GM06990 (cell line): Measurements from ENCODE around the gene ZBTB7C.

Experiments used
- DNase-seq: peaks from one replicate; pipeline ENCODE4 v3.0.0-alpha.2; 2011; ENCODE audit not compliant: insufficient read length; ENCODE audit errors: extremely low read depth
- H3K27me3 ChIP-seq: replicated peaks from 2 replicates; pipeline ENCODE4 v1.6.0; 2011; ENCODE audit warnings: low read length; ENCODE audit not compliant: control insufficient read depth, insufficient read depth
- H3K36me3 ChIP-seq: 2 replicates; pipeline ENCODE4 v1.5.1; 2011; ENCODE audit warnings: low read length; ENCODE audit not compliant: control insufficient read depth, insufficient read depth
- H3K4me3 ChIP-seq: replicated peaks from 2 replicates; pipeline ENCODE4 v1.5.1; 2011; ENCODE audit warnings: low read depth, mild to moderate bottlenecking, control low read depth, low read length
- CTCF ChIP-seq: IDR thresholded peaks from 2 replicates; pipeline ENCODE4 v1.5.1; 2011; ENCODE audit warnings: low read length, control low read depth, mild to moderate bottlenecking, inconsistent platforms; ENCODE audit not compliant: insufficient read depth, poor library complexity, severe bottlenecking

Gene ZBTB7C

DNA sequence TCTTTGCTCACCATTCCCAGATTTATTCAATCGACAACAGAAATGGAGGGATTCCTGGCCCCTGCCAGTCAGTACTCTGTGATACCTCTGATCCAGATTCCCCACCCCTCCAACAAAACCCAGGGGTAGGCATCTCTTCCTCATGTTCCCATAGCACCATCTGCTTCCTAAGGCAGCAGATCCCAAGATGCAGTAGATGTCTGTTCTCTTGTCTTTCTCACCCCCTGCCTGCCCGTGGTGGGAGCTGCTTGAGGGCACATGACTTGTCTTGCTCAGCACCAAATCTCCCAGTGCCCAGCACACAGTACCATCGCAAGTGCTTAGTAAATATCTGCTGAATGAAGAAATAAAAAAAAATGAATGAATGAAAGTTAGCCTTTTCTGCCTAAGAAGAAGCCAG is 98.2 kb downstream of the ZBTB7C start:
- TF ChIP-seq CTCF, result no peak
- Histone ChIP-seq H3K4me3 (no peak overlapping the region), H3K27me3 (no peaks in the 10 kb centered on the region; the same call in 1 of the 2 replicates), H3K36me3 (no peaks in the 10 kb centered on the region)
- DNase-seq, result no peak

- no peak for TF ChIP-seq CTCF
- no peak overlapping the region for H3K4me3 ChIP-seq
- H3K36me3 ChIP-seq, result no peaks in the 10 kb centered on the region
- no peaks in the 10 kb centered on the region; the same call in 1 of the 2 replicates for H3K27me3 ChIP-seq
- DNase-seq, result no peak
Measured at GRCh38 chr18:48310353-48310752, 98.8 kb downstream of the ZBTB7C start.

DNA sequence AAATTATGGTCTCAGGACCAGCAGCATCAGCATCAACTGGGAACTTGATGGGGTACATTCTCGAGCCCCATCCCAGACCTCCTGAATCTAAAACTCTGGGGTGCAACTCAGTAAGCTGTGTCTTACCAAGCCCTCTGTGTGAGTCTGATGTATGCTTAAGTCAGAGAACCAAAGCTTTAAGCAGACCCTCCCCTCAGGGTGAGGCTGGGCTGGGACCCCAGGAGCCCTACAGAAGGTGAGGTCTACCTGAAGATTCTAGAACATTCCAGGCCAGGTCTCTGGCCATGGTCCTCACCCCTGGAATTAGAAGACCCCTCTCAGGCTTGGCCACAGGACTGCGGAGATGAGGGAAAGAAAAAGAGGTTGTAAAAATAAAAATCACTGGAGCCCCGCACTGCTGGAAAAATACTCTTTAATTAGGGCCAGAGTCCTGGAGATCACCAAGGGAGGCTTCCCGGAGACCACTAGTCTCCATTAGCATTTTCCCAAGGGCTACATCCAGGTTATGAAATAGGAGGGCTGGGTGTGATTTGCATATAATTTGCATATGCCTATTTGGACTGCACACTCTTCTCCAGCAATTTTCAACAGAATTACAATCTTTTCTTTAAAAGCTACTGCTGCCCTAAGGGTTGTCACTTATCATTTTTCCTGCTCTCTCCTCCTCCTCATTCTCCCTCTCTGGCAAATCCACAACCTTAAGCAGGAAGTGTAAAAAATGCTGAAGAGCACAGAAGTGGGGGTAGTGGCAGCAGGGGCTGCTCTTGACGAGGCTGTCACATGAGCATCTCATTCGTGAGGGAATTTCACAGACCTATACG is 100.2 kb downstream of the ZBTB7C start:
- no peak for DNase-seq
- no peak for TF ChIP-seq CTCF
- Histone ChIP-seq H3K36me3 (no peaks in the 10 kb centered on the region), H3K4me3 (no peak overlapping the region), H3K27me3 (no peaks in the 10 kb centered on the region; the same call in 1 of the 2 replicates)

DNA sequence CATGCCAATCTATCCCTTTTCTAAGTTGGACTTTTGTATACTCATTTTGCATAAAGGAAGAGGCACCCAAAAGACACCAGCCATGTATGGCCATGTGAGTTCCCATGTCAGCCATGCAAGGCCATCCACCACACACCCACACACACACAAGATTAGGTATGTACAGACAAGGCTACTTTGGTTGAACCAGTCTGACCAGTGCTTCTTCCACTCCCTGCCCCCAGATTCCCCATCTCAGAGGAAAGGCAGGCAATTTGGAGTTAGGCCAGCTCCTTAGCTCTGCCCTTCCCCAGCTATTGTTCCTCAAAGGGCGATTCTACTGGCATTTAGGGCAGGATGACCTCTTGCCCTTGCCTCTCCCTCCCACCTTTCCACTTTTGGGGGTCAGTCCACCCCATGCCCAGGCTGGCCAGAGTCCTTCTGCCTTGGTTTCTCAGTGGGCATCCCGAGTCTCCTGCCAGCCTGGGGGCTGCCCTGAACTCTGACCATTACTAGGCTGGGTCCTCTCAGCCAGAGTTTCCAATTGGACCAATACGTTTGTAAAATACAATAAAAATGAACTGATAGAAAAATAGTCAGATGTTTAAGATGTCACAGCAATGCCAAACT is 101.1 kb downstream of the ZBTB7C start:
- no peaks in the 10 kb centered on the region for H3K36me3 ChIP-seq
- no peak overlapping the region for H3K4me3 ChIP-seq
- no peak for TF ChIP-seq CTCF
- DNase-seq, result no peak
- H3K27me3 ChIP-seq, result no peaks in the 10 kb centered on the region; the same call in 1 of the 2 replicates

- Histone ChIP-seq H3K4me3 (no peak overlapping the region), H3K36me3 (no peaks in the 10 kb centered on the region), H3K27me3 (no peaks in the 10 kb centered on the region)
- no peak for TF ChIP-seq CTCF
- no peak for DNase-seq
Measured at GRCh38 chr18:48306838-48307237, 102.3 kb downstream of the ZBTB7C start.
